Gastrocnemius medialis (tissue), 4 donors: Measurements from ENCODE around the gene ACTR8. TPM values are rescaled to one million over a fixed set of nuclear protein-coding genes. Genes with fewer than 3 reads are reported as not detected.

Source experiments
- ATAC-seq, 2 donors: fragments of 150-250 bp; one replicate each; pipeline ENCODE4 v1.9.1; 2016
- DNase-seq, 2 donors: peaks; one replicate each; pipeline ENCODE4 v3.0.0-alpha.2; 2019
- H3K27ac ChIP-seq, 4 donors: fragments of 200-600 bp; sonication (generic); 1 replicate in 1 of 4; 2 replicates in 3 of 4; pipeline ENCODE4 v1.5.1; 2016 to 2018; ENCODE audit warnings: mild to moderate bottlenecking in 2 of 4, moderate library complexity in 1 of 4
- H3K27me3 ChIP-seq, 3 donors: fragments of 200-600 bp; sonication (generic) in 2 of 3; 1 replicate in 1 of 3; 2 replicates in 2 of 3; pipeline versions ENCODE4 v1.5.1 to v1.6.0; 2016 to 2019; ENCODE audit warnings: mild to moderate bottlenecking in 1 of 3, moderate library complexity in 1 of 3
- H3K36me3 ChIP-seq, 2 donors: fragments of 200-600 bp; sonication (generic) in 1 of 2; one replicate each; pipeline ENCODE4 v1.5.1; 2017 to 2018
- H3K4me1 ChIP-seq, 2 donors: fragments of 200-600 bp; sonication (generic) in 1 of 2; one replicate each; pipeline ENCODE4 v1.5.1; 2016 to 2017; ENCODE audit warnings: mild to moderate bottlenecking in 2 of 2
- H3K4me3 ChIP-seq, 4 donors: fragments of 200-600 bp; sonication (generic) in 3 of 4; 1 replicate in 1 of 4; 2 replicates in 3 of 4; pipeline ENCODE4 v1.5.1; 2016 to 2019; ENCODE audit warnings: mild to moderate bottlenecking in 2 of 4
- H3K9me3 ChIP-seq, 3 donors: fragments of 200-600 bp; sonication (generic) in 2 of 3; 1 replicate in 1 of 3; 2 replicates in 2 of 3; pipeline ENCODE4 v1.5.1; 2016 to 2019
- CTCF ChIP-seq, 5 experiments: fragments of 450-650 bp in 3 of 5; fragments of 200-600 bp in 2 of 5; sonication (generic) in 2 of 5; IDR thresholded peaks in 4 of 5; conservative IDR thresholded peaks in 1 of 5; 1 replicate in 4 of 5; 2 replicates in 1 of 5; pipeline ENCODE4 v1.5.1; 2016 to 2019; ENCODE audit warnings: antibody characterized with exemption in 5 of 5, mild to moderate bottlenecking in 3 of 5, moderate library complexity in 3 of 5
- POLR2A ChIP-seq, 2 donors: fragments of 450-650 bp; IDR thresholded peaks; one replicate each; pipeline ENCODE4 v1.6.1; 2017; ENCODE audit warnings: antibody characterized with exemption in 2 of 2, mild to moderate bottlenecking in 2 of 2, moderate library complexity in 2 of 2
- in situ Hi-C, 4 donors: fragments of 200-750 bp; cut with MboI; loops; one replicate each; pipeline versions ENCODE4 v1.15.0 to v1.8.0; 2017; ENCODE audit warnings: low sequenced_read_pairs in 4 of 4
- intact Hi-C: fragments of 100-400 bp; cut with DNase I; formaldehyde crosslinking; loops from one replicate; pipeline ENCODE4 v1.15.1; 2023; ENCODE audit warnings: low total_unique reads
- total RNA-seq, 4 donors: library from RNA; depleted of rRNA; stranded (reverse); fragments of >200 nt; gene quantifications; one replicate each; pipeline versions ENCODE4 v1.1.0 to v1.2.3, GENCODE V29; 2016

The ACTR8 gene
- total RNA-seq, 4 donors from 2014 or later: 13.6 to 24.9 (median 19.8) TPM

GRCh38 chr3:53842436-53843194 lies 39.3 kb downstream of the ACTR8 start:
- no peak for DNase-seq
- no peak overlapping the region for H3K4me3 ChIP-seq
- in situ Hi-C loops: no loop called here

GRCh38 chr3:53841296-53841695 lies 40.7 kb downstream of the ACTR8 start:
- Histone ChIP-seq H3K4me3 (no peak overlapping the region), H3K27ac (no peak overlapping the region), H3K9me3 (no peaks in the 10 kb centered on the region), H3K36me3 (no peaks in the 10 kb centered on the region), H3K4me1 (no peaks in the 10 kb centered on the region), H3K27me3 (no peaks in the 10 kb centered on the region)
- ATAC-seq: no peak
- DNase-seq: no peak
- intact Hi-C loops: no loop called here
- no peak for TF ChIP-seq POLR2A (IDR thresholded peaks at IDR 0.05)
- no peak for TF ChIP-seq CTCF (IDR thresholded peaks at IDR 0.05 in 4 of 5, conservative IDR thresholded peaks at IDR 0.05 in 1 of 5)
- in situ Hi-C loops: no loop called here

More at GRCh38 chr3:53842436-53843194, 39.3 kb downstream of the ACTR8 start:
- TF ChIP-seq POLR2A (IDR thresholded peaks at IDR 0.05): no peak
- TF ChIP-seq CTCF (IDR thresholded peaks at IDR 0.05 in 4 of 5, conservative IDR thresholded peaks at IDR 0.05 in 1 of 5): no peak
- Histone ChIP-seq H3K27ac (no peak overlapping the region), H3K4me1 (peaks cover 0 to 5% of the 10 kb centered on the region in 2 donors), H3K36me3 (no peaks in the 10 kb centered on the region), H3K27me3 (no peaks in the 10 kb centered on the region), H3K9me3 (no peaks in the 10 kb centered on the region)
- intact Hi-C loops: no loop called here
- ATAC-seq: no peak

- in situ Hi-C loops (no loop called here), intact Hi-C loops (no loop called here)
- Histone ChIP-seq H3K27me3 (no peaks in the 10 kb centered on the region), H3K4me3 (no peak overlapping the region), H3K4me1 (no peaks in the 10 kb centered on the region), H3K9me3 (no peaks in the 10 kb centered on the region), H3K27ac (no peak overlapping the region), H3K36me3 (no peaks in the 10 kb centered on the region)
- DNase-seq (no peak), ATAC-seq (no peak)
- TF ChIP-seq POLR2A (IDR thresholded peaks at IDR 0.05) (no peak), CTCF (IDR thresholded peaks at IDR 0.05 in 4 of 5, conservative IDR thresholded peaks at IDR 0.05 in 1 of 5) (no peak)
These were observed 44.6 kb downstream of the ACTR8 start for GRCh38 chr3:53837331-53837730.

- in situ Hi-C loops: no loop called here
- Histone ChIP-seq H3K27ac (no peak overlapping the region), H3K9me3 (no peaks in the 10 kb centered on the region), H3K4me1 (no peaks in the 10 kb centered on the region), H3K27me3 (no peaks in the 10 kb centered on the region), H3K4me3 (no peak overlapping the region), H3K36me3 (no peaks in the 10 kb centered on the region)
- ATAC-seq (no peak), DNase-seq (no peak)
- TF ChIP-seq CTCF (IDR thresholded peaks at IDR 0.05 in 4 of 5, conservative IDR thresholded peaks at IDR 0.05 in 1 of 5) (no peak), POLR2A (IDR thresholded peaks at IDR 0.05) (no peak)
- intact Hi-C loops: no loop called here
These were observed 45.7 kb downstream of the ACTR8 start for GRCh38 chr3:53836084-53836872.
